A673 (cell line): Measurements from ENCODE around the gene SPP2. TPM values are rescaled to one million over a fixed set of nuclear protein-coding genes. Genes with fewer than 3 reads are reported as not detected.

ENCODE experiments used
- BruUV-seq: library from RNA; stranded (reverse); fragments of 400-500 nt; replicated peaks from 2 replicates; lab custom pipeline; 2021; lab: Mats Ljungman, UMichigan
- CTCF ChIA-PET: fragments of 300-600 bp; sonication (Branson Sonifier 250); formaldehyde crosslinking; loops from one replicate; lab custom pipeline; 2022; ENCODE audit warnings: antibody characterized with exemption; lab: Charles Lee
- POLR2A ChIA-PET: fragments of 300-600 bp; sonication (Branson Sonifier 250); formaldehyde crosslinking; loops from one replicate; lab custom pipeline; 2022; ENCODE audit warnings: antibody characterized with exemption; ENCODE audit not compliant: low non-redundant PET; lab: Charles Lee
- DNase-seq: peaks from one replicate; pipeline ENCODE4 v3.0.0-alpha.2; 2015; ENCODE audit warnings: low spot score
- H3K27ac ChIP-seq: fragments of 200-600 bp; sonication (generic); 2 replicates; pipeline ENCODE4 v1.5.1; 2016; ENCODE audit warnings: mixed run types, low read depth, mild to moderate bottlenecking, mixed read lengths, antibody characterized with exemption, low read length; ENCODE audit not compliant: poor library complexity, severe bottlenecking
- H3K27me3 ChIP-seq: fragments of 200-600 bp; sonication (generic); replicated peaks from 2 replicates; pipeline ENCODE4 v1.6.1; 2017; ENCODE audit warnings: mixed run types, low read depth, mild to moderate bottlenecking, mixed read lengths, antibody characterized with exemption, low read length; ENCODE audit not compliant: insufficient read depth, poor library complexity
- H3K36me3 ChIP-seq: fragments of 200-600 bp; sonication (generic); 2 replicates; pipeline ENCODE4 v1.6.1; 2016; ENCODE audit warnings: mixed run types, mild to moderate bottlenecking, mixed read lengths, antibody characterized with exemption, low read length; ENCODE audit not compliant: insufficient read depth, poor library complexity, severe bottlenecking
- H3K4me1 ChIP-seq: fragments of 200-600 bp; sonication (generic); 2 replicates; pipeline ENCODE4 v1.6.1; 2017; ENCODE audit warnings: mixed run types, mild to moderate bottlenecking, mixed read lengths, antibody characterized with exemption, low read length; ENCODE audit not compliant: insufficient read depth, poor library complexity, severe bottlenecking
- H3K4me3 ChIP-seq: fragments of 200-600 bp; sonication (generic); 2 replicates; pipeline ENCODE4 v1.5.1; 2016; ENCODE audit warnings: low read depth, mixed run types, mild to moderate bottlenecking, mixed read lengths, low read length; ENCODE audit not compliant: poor library complexity, severe bottlenecking
- H3K9me3 ChIP-seq: fragments of 200-600 bp; sonication (generic); 2 replicates; pipeline ENCODE4 v1.6.1; 2016; ENCODE audit warnings: mixed run types, low read depth, mild to moderate bottlenecking, mixed read lengths, antibody characterized with exemption, low read length; ENCODE audit not compliant: poor library complexity, severe bottlenecking
- CTCF ChIP-seq: fragments of 300-800, 200-600 bp; sonication (generic); conservative IDR thresholded peaks from 2 replicates; pipeline ENCODE4 v1.5.1; 2017; ENCODE audit warnings: low read depth, mild to moderate bottlenecking, antibody characterized with exemption, low read length, moderate library complexity, mixed read lengths
- EZH2 ChIP-seq: fragments of 200-600 bp; sonication (generic); IDR thresholded peaks from 2 replicates; pipeline ENCODE4 v1.6.1; 2017; ENCODE audit warnings: borderline replicate concordance, low read depth, mild to moderate bottlenecking, mixed read lengths, antibody characterized with exemption, low read length; ENCODE audit not compliant: poor library complexity, severe bottlenecking
- intact Hi-C: fragments of 100-400 bp; cut with micrococcal nuclease; formaldehyde crosslinking; loops from one replicate; pipeline ENCODE4 v1.10.0; 2022; ENCODE audit not compliant: unreplicated experiment
- total RNA-seq: library from RNA; stranded (reverse); gene quantifications from 2 replicates; pipeline ENCODE4 v1.2.3, GENCODE V29; 2021

The SPP2 gene
- total RNA-seq, 1 experiment from 2014 or later = not detected

GRCh38 chr2:234074751-234075517 lies 24.4 kb downstream of the SPP2 start:
- no peak overlapping the region for H3K4me3 ChIP-seq
- H3K9me3 ChIP-seq = no peaks in the 10 kb centered on the region
- no TSS peak for BruUV-seq
- DNase-seq = no peak
- ChIA-PET CTCF (no interaction called here), POLR2A (no interaction called here)
- no peaks in the 10 kb centered on the region for H3K4me1 ChIP-seq
- H3K36me3 ChIP-seq = no peaks in the 10 kb centered on the region
- intact Hi-C loops = no loop called here
- no peak for TF ChIP-seq EZH2
- no peak for TF ChIP-seq CTCF
- no peak overlapping the region for H3K27ac ChIP-seq
- no peaks in the 10 kb centered on the region for H3K27me3 ChIP-seq

GRCh38 chr2:234075518-234075915 lies 25.0 kb downstream of the SPP2 start:
- Histone ChIP-seq H3K9me3 (no peaks in the 10 kb centered on the region), H3K27ac (no peak overlapping the region), H3K36me3 (no peaks in the 10 kb centered on the region), H3K27me3 (no peaks in the 10 kb centered on the region), H3K4me3 (no peak overlapping the region), H3K4me1 (no peaks in the 10 kb centered on the region)
- intact Hi-C loops = no loop called here
- TF ChIP-seq CTCF (no peak), EZH2 (no peak)
- POLR2A ChIA-PET = no interaction called here
- DNase-seq = no peak
- CTCF ChIA-PET = no interaction called here
- BruUV-seq = no TSS peak

- POLR2A ChIA-PET = interaction anchor here (0.6 kb wide), 1 partner anchor 884 kb away, joined by 3 read pairs; no protein-coding TSS in a partner anchor
- no peaks in the 10 kb centered on the region for H3K4me1 ChIP-seq
- TF ChIP-seq EZH2 = no peak
- TF ChIP-seq CTCF = no peak
- H3K27ac ChIP-seq = no peak overlapping the region
- DNase-seq = no peak
- no peaks in the 10 kb centered on the region for H3K36me3 ChIP-seq
- no peaks in the 10 kb centered on the region for H3K27me3 ChIP-seq
- no peaks in the 10 kb centered on the region for H3K9me3 ChIP-seq
- BruUV-seq = no TSS peak
- intact Hi-C loops = no loop called here
- H3K4me3 ChIP-seq = no peak overlapping the region
- CTCF ChIA-PET = no interaction called here
Observed at GRCh38 chr2:234075947-234076346, 25.4 kb downstream of the SPP2 start.
